Activated CD4-positive, CD25-positive, alpha-beta regulatory T cell treated with anti-CD3 and anti-CD28 coated beads, Interleukin-2, amount 50 U/mL, for 16 hours (primary cell): Measurements from ENCODE around the gene KAT8.

Source experiments
- DNase-seq: peaks from one replicate; pipeline ENCODE4 v3.0.0-alpha.2; 2020; ENCODE audit warnings: low read depth, low spot score

The KAT8 gene

GRCh38 chr16:31117384-31118222 is at the start of gene KAT8:
Gene KAT8, plus strand, starts transcription at chr16:31117664. Its CDS starts 18 bp downstream, at chr16:31117682.
- peak; percentile 95 for DNase-seq

GRCh38 chr16:31071861-31072260 is 45.6 kb upstream of the KAT8 start:
- no peak for DNase-seq

- no peak for DNase-seq
These were observed 44.8 kb upstream of the KAT8 start for GRCh38 chr16:31072540-31073141.

GRCh38 chr16:31073142-31073969 is 44.1 kb upstream of the KAT8 start:
- peak; percentile 79 for DNase-seq

- DNase-seq, result peak; percentile 96
These were observed 43.3 kb upstream of the KAT8 start, which contains the start of the genes ZNF646 and ZNF668 for GRCh38 chr16:31073970-31074813. Gene ZNF646, plus strand, starts transcription at chr16:31074422. Its CDS starts 1,903 bp downstream, at chr16:31076325. Gene ZNF668, minus strand, starts transcription at chr16:31074240. Its CDS starts 9,781 bp downstream, at chr16:31064459.

GRCh38 chr16:31074814-31075183 is 42.7 kb upstream of the KAT8 start:
- DNase-seq, result no peak

- DNase-seq, result no peak
These were observed 41.1 kb upstream of the KAT8 start for GRCh38 chr16:31076319-31076718.

- no peak for DNase-seq
These were observed 40.4 kb upstream of the KAT8 start for GRCh38 chr16:31077024-31077423.

- no peak for DNase-seq
These were observed 39.7 kb upstream of the KAT8 start for GRCh38 chr16:31077592-31078396.

GRCh38 chr16:31078597-31079341 is 38.7 kb upstream of the KAT8 start:
- DNase-seq, result no peak

GRCh38 chr16:31079342-31079944 is 38.0 kb upstream of the KAT8 start:
- no peak for DNase-seq

GRCh38 chr16:31080035-31080629 is 37.3 kb upstream of the KAT8 start:
- DNase-seq, result no peak

GRCh38 chr16:31080756-31081419 is 36.6 kb upstream of the KAT8 start:
- no peak for DNase-seq

- DNase-seq, result no peak
These were observed 35.8 kb upstream of the KAT8 start for GRCh38 chr16:31081428-31082351.

GRCh38 chr16:31082368-31083045 is 35.0 kb upstream of the KAT8 start:
- no peak for DNase-seq

GRCh38 chr16:31083081-31083480 is 34.4 kb upstream of the KAT8 start:
- DNase-seq, result no peak

GRCh38 chr16:31083556-31083955 is 33.9 kb upstream of the KAT8 start:
- no peak for DNase-seq
